NCI-H2171 (cell line): ENCODE measurements around the gene ABCA4.

Source experiments
- DNase-seq: peaks from one replicate; lab custom pipeline; 2025; lab: John Stamatoyannopoulos, UW

The ABCA4 gene

DNA sequence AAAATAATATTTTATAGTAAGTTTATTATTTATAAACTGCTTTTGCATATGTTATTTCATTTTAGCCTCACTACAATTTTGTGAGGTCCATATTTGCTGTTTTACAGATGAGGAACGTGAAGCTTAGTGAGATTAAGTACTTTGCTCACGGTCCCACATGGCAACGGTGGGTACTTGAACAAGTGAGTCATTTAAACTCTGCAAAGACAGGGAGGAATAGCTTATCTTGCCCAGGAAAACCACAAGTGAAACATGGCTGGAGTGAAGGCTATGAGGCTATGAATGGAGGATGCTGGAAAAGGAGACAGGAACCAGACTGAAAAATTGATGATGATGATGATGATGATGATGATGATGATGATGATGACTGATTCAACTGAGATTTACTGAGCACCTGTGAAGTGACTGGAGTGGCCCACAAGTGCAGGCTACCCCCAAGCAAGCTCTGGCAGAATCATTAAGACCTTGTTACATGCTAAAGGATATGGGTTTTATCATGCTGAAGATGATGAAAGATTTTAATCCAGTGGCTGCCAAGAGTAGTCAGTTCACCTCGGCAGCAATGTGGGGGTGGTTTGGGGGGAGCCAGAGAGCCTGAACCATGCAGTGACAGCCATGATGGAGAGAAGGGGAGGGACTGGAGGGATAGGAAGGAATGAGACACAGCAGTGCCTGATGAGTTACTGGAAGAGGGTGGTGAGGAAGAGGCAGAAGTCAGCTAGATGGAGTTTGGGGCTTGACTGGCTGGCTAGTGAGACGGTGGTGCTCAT lies 1.4 kb upstream of the ABCA4 start:
- DNase-seq = no peak

DNA sequence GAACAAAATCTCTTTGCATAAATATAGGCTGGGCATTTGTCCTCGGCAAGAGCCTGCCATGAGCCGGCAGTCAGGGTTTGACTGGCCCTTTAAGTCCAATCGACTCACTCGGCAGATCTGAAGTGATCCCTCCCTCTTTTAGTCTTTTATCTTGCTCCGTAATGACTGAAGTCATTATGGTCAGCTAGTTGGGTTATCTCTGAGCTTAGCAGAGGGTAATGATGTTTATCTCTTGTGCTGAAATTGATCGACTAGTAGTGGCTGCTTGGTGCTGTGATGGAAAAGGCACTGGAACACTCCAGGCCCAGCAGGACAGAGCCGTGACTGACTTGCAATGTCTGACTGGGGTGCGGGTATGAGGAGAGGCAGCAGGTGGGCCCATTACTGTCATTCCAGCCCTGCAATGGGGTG lies 468 bp upstream of the ABCA4 start:
- no peak for DNase-seq

DNA sequence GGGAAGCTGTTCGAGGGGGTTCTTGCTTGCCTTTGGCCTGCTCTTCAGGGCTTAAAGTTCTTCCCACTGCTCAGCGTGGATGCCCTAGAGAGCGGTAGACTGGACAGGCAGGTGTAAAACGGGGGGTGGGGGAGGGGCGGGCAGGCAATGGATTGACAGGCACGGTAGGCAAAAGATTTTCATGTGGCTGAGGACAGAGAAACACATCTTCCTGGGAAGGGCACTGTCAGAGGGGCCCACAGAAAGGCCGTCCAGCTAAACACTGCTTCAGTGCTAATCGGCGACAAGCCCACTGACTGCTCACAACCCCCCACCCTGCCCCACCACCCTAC lies 412 bp downstream of the ABCA4 start:
- DNase-seq = no peak

DNA sequence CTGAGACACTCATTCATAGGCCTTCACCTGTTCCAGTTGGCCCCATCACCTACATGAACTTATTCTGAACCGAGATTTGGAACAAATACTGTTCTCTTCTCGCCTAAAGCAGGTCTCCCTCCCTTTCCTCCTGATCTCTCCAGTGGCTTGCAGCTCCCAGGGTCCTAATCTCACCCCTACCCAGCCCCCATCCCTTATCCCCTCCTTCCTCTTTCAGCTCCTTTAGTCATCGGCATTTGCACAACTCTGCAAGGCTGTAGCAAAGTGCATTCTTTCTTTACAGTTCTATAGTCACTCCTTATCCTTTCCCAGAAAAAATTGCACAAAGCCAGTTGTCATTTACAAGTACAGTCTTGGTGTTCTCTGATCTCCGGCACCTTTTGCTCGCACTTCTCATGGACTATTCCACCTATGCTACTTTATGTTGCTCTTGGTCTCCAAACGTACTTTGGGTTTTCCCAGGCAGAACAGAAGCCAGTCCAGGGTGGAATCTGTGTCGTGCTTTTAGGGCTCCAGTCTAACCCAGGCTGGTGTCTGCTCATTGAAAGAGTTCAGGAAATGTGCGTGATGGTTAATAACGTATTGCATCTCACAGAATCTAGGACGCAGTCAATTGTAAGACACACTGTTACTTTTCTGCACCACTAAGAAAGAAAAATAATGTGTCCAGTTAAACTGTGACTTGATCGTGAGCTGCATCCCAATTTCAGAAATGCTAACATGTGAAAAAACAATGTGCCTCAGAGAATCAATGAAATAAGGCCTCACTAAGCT lies 965 bp downstream of the ABCA4 start:
- DNase-seq = no peak

DNA sequence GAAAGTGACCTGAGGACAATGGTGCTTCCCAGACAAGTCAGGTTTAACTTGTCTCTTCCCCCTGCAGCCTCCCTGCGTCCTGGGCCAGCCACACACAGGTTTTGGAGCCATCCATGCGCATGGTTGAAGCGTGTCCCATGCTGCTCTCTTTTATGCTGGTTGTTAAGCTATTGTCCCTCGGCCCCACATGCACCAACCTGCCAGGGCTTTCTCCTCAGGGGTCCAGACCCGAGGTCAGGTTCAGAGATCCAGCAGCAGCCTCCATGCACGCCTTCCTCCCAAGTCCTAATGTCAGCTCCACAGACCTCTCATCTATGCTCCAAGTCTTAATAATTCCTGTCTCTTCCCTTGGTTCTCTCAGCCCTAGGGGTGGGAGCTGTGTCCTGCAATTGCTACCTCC lies 1.6 kb downstream of the ABCA4 start:
- no peak for DNase-seq

DNA sequence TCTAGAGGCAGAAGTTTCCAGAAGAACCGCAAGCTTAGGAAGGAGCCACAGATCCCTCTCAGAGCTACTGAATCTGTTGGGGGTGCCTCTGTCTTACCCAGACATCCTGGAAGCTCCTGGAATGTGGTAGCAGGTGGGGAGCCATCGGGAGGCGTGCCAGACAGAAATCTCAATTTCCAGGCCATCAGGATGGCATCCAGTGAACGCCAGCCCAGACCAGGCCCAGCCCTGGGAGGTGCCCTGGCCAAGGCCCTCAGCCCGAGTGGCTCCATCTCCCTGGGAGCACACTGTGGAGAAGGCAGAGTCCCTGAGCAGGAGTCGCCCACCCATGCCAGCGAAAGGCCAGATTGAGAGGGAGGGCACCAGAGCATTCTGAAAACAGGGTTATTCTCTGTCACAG lies 2.5 kb downstream of the ABCA4 start:
- no peak for DNase-seq

DNA sequence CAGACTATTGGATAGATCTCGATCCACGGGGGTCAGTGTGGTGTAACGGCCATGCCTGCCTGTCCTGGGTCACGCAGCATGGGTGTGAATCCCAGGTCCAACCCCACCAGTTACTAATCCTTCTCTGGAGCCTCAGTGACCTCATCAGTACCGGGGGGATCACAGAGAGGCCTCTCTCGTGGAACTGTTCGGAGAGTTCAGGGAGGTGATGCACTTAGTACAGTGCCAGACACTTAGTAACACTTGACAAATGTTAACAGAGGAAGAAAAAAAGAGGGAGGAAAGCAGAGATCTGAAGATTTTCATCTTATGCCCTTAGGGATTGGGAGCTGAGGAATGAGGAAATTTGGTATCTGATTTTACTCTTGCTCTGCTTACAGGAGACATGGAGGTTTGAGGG lies 2.9 kb downstream of the ABCA4 start:
- DNase-seq = no peak

DNA sequence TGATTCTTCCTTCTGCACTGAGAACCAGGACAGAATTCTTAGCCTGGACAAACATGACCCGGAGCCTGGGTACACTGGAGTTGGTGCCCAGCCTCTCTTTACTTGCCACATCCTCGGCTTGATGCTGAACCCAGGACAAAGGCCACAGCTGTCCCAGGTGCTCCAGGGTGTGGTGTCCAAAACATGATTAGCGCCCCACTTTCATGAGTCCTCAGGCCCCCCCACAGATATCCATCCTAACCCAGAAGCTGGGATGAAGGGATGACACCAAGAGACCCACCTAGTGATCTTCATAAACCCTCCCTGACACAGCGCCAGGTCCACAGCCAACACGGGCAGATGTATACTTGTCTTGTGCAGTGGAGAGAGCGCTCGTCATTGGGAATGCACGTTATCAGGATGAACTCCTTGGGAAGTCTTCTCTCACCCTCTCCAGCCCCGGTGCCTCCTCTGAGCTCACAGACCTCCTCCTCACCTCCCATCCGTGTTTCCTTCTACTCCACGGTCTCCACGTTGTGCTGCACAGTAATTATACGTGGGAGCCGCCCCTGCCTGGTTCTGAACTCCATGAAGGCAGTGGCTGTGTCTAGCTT lies 3.6 kb downstream of the ABCA4 start:
- no peak for DNase-seq

DNA sequence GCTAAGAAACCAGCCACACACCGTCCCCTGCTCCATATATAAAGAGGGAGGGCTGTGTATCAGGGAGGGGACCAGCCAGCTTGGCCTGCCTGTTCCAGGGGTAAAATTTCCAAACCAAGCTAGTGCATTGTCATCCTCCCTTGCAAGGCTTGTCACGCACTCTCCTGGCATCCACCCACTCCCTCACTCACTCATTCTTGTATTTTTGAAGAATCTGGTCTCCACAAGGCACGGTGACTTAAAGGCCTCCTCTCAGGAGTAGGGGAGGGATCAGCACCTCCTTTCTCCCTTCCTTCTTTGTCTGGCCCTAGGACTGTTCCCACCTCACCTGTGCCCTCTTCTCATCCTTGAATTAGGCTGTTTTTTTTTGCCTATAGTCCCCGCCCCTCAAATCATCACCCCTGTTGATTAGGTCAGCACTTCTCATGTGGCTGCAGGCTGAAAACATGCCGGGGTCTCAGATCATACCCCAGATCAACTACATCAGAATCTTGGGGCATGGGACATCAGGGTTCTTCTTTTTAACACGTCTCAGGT lies 5.0 kb downstream of the ABCA4 start:
- no peak for DNase-seq

DNA sequence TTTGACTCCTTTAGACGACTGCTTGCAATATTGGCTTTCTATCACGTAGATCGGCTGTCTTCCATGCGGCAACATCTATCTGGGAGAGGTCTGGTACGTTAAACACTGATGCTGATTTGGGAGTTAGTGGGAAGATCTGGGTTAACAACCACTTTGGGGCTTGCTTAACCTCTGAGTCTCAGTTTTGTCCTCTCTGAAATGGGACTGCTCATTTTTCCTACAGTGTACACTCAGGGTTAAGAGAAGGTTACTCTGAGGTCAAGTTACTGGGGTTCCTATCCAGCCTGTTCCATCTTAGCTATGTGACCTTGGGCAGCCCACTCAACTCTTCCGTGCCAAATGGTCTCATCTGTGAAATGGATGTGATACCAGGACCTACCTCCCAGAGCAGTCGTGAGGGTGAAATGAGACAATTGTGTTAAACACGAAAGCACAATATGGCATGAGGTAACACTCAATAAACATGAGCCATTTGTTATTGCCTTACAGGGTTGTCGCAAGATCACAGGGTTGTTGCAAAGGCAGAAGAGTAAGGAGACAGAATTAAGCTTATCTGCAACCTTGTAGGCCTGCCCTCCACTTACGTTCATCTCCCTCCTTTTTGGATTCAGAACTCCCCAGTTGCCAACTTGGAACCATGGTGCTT lies 5.6 kb downstream of the ABCA4 start:
- no peak for DNase-seq

DNA sequence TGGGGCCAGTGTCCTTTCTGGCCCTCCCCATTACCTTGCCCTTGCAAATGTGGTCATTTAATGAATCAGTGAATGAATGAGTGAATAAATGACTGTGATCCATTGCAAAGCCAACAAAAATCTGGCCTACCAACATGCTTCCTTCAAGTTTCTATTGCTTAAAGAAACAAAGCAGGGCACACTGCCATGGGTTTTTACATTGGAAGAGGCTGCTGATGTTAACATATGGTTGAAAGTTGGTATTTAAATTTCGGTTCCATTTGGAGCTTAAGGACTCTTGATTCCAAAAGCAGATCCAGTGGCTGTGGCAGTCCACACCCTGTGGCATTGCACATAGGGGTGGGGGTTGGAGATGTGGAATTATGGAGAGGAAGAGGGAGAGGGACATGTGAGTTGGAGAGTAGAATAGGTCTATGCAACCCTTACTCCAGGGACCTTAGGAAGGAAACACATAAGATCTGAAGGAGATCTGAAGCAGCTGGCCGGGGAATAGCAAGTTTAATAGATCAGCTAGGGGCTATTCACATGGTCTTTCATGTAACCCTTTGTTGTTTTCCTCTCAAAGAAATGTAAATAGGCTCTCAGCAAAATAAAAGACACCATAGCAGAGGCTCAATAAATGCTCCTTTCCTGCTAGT lies 7.2 kb downstream of the ABCA4 start:
- DNase-seq = no peak

DNA sequence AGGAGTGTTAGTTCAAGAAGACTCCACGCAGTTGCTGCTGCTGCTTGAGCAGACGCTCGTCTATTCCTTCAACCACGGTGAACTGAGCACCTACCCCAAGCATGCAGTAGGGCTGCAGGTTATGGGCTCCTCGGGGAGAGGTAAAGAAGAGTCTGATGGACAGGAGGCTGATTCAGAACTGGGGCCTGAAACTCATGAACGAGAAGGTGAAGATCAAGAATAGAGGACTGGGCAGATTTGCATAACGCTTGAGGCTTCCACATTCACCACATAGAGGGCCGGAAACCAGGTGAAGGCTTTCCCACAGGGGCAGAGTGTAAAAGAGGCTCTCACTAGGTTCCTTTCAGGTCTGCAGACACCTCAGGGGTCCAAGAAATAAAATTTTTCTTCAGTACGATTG lies 9.1 kb downstream of the ABCA4 start:
- DNase-seq = no peak

DNA sequence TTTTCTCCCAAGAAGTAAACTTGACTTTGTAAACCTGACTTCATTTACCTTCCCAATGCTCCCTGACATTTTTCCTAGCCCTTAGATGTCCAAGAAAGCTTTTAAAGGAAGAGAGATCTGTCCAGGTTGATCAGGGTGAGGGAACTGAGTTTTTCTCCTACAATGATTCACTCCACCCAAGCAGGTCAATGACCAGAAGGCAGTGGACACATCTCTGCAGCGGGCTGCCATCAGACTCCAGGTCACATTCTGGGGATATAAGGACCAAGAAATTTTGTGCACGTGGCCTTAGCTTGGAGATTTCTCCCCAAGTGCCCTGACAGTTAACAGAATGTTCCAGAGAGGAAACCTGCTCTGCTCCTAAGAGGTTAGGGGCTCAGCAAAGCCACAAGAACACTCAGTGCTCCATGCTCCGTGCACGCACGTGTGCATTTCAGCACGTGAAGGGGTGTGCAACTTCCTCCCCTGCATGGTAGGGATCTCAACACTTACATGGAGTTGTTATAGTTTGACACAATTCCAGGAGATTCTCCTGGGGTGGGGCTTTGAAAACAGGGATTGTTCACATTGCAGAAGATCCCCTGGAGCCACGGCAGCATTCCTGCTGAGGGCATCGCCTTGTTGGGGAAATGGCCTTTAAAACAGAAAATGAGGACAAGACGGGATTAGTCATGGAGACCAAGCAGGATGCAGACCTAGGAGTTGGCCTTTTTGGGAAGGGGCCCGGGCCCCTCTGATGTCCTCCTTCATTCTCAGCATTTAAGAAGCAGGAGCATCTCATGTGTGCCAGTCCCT lies 9.8 kb downstream of the ABCA4 start:
- DNase-seq = no peak

DNA sequence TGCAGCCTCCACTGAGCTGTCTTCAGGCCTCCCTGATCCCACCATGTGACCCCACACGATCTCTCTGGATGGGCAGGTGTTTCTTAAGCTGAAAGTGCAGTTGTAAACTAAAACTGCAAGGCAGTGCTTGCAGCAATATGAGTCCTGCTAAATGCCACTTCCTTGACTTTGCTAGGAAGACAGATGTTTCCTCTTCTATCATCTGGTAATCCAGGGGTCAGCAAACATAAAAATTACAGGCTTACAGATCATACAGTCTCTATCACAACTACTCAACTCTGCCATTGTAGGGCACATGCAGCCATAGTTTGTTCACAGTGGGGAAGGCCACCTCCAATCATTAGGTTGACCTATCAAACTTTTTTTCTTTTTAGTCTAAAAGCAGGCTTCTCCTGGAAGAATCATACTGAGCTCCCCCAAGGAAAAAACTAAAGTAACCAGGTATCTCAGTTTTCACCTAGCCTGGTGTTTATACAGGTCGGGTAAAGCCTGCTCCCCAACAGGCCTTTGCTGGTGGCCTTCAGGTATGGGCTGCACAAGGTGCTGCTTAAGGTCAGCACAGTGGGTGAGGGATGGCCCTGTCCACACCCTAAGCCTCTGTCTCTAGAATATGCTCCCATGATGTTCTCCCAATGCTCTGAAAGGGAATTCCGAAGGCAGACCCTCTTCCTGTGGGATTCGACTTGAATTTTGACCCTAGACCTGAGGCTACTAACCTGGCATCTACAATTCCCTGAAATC lies 10.8 kb downstream of the ABCA4 start:
- DNase-seq = no peak

DNA sequence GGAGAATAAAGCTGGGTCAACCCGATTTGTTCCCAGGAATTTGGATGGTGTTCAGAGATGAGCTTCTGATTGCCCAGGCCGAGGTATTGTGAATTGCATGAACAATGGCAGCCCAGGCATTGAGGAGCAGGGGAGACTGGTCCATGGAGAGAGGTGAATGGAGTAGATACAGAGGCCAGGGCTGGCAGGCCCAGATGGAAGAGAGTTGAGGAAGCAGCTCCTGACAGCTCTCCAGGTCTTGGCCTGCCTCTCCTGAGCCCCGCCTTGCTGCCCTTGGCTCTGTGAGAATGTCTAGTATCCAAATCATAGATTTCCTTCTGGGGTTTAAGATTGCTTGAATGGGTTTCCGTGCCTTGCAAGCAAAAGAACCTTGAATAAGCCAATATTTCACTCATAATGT lies 11.5 kb downstream of the ABCA4 start:
- no peak for DNase-seq

DNA sequence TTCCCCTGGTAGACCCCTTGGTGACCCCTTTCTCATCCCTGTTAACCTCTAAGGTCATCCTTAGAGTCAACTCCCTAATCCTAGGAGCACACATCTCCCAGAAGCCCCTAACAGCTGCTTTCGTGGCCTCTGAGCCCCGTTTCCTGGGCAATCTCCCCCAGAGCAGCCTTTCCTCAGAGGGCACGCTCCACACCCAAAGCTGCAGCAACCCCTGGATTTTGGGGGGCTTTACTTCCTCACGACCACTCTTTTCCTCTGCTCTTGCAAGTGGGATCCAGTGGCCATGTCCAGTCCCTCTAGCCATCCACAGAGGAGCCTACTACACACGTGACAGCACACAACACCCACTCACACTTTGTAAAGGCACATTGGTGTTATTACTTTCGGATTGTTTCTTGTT lies 13.8 kb downstream of the ABCA4 start:
- no peak for DNase-seq

DNA sequence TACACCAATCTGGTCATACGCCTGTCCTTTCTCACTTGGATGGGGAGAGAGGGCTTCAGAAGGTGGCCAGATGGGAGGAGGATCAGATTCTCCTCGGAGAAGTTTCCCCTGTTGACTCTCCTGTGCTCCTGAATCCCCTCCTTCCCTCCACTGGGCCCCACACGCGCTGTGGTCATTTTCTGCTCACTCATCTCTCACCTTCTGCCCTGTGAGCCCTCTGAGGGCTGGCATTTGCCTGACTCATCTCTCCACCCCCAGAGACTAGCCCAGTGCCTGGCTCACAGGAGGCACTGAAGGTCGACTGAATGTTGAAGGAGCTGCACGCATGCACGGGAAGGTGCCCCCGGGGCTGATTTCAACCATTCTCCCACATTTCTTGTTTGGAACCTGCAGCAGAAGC lies 14.2 kb downstream of the ABCA4 start:
- DNase-seq = no peak

DNA sequence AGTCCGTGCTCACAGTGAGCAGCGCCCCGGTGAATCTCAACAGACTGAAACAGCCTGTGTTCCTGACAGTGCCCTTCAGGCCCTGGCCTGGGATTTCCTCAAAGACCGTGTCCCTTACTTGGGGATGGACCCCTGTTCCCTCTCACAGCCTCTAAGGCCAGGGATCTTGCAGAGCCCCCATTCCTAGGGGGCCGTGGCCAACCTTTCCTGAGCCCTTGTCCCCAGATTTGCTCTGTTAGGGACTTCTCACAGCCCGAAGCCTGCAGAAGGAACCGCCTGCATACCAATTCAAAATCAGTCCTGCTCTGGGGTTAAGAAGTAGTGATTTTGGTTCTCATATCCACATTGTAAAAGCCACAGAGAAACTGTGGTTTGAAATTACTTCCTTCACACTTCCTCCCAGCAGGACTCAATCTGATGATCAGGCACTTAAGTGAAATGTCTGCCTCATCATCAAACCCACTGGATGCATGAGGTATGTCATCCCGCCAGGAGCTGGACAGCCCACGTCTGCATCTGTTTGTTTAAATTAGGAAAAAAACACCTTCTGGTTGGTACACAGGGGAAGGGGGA lies 14.9 kb downstream of the ABCA4 start:
- DNase-seq = no peak

DNA sequence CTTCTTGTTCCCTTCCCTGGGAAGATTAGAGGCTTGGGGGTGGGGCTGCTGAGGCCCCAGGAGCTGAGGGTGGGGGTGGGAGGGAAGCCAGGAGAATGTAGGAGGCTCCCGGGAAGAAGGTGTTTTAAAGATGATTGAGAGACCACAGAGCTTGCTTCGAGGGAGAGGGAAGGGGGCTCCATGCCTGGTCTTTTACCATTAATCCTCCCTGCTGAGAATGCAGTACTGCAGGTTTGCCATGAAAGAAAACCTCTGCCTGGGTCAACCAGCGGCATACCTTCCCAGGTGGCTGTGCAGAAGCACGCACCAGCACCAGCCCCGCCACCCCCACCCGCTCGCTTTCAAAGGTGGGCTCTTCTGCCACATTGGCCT lies 15.4 kb downstream of the ABCA4 start:
- no peak for DNase-seq
